Activated CD8-positive, alpha-beta memory T cell treated with anti-CD3 and anti-CD28 coated beads, Interleukin-2, amount 50 U/mL, for 1 hour (primary cell): ENCODE measurements around the gene EBI3.
A peak's percentile ranks its signal among the peaks of the same experiment; 100 is the strongest.
"Not testable (repeated sequence)": the region's sequence is repeated elsewhere in the genome, so short reads cannot be mapped to it uniquely, and the experiment has no call there.

ENCODE experiments used
- DNase-seq: peaks from one replicate; pipeline ENCODE4 v3.0.0-alpha.2; 2020; ENCODE audit errors: extremely low read depth

EBI3 gene

DNA sequence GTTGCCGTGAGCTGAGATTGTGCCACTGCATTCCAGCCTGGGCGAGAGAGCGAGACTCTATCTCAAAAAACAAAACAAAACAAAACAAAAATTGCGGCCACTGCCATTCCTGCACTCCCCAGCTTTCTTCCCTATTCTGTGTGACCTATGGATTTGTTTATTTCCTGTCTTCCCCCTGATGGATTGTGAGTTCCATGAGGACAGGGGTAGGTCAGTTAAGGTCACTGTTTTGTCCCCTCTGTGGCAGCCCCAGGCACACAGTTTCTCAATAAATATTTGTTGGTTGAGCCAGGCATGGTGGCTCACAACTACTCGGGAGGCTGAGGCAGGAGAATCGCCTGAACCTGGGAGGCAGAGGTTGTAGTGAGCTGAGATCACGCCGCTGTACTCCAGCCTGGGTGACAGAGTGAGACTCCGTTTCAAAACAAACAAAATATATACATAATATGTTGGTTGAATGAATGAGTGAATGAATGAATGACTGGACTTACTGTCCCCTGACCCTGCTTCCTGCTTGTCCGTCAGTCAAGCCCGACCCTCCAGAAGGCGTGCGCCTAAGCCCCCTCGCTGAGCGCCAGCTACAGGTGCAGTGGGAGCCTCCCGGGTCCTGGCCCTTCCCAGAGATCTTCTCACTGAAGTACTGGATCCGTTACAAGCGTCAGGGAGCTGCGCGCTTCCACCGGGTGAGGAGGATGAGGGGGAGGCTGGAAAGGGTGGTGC is 5.0 kb downstream of the EBI3 start:
- no peak for DNase-seq

DNA sequence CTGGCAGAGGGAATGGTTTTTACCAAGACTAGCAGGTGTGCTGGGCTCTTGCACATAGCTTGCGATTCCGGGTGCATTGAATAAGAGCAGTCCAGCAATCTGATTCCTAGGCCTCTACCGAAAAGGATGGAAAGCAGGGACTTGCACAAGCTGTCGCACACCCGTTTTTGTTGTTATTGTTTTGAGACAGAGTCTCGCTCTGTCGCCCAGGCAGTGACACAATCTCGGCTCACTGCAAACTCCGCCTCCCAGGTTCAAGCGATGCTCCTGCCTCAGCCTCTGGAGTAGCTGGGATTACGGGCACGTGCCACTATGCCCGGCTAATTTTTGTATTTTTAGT is 5.5 kb downstream of the EBI3 start:
- DNase-seq: no peak

GRCh38 chr19:4237510-4237909 is 8.2 kb downstream of the EBI3 start:
- not testable (repeated sequence) for DNase-seq

GRCh38 chr19:4238831-4239230 is 9.5 kb downstream of the EBI3 start:
- DNase-seq: no peak

DNA sequence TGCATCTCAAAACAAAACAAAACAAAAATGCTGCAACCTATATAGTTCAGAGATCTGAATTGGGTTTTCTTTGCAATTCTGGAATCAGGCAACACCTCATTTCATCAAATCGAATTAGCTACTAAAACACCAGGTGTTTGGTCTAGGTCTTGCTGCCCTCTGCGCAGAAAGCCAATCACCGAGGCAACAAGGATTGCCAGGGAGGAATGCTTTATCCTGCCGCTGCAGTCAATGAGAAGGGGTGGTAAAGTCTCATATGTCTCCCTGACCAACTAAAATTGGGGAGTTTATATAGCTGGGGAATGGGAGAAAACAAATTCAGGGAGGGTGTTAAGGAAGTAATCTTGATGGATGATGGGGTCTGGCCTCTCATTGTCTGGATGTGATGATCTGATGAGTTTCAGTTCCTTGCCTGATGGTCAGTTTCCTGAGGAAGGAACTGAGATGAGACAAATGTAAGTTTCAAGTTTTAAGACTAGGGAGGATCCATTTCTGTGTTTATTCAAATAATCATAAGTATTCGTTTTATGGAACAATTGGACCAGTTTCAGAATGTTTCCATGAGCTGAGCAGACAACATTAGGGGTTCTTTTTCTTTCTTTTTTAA is 12.6 kb downstream of the EBI3 start:
- no peak for DNase-seq

- DNase-seq: not testable (repeated sequence)
Measured at GRCh38 chr19:4245938-4246337, 16.6 kb downstream of the EBI3 start.

DNA sequence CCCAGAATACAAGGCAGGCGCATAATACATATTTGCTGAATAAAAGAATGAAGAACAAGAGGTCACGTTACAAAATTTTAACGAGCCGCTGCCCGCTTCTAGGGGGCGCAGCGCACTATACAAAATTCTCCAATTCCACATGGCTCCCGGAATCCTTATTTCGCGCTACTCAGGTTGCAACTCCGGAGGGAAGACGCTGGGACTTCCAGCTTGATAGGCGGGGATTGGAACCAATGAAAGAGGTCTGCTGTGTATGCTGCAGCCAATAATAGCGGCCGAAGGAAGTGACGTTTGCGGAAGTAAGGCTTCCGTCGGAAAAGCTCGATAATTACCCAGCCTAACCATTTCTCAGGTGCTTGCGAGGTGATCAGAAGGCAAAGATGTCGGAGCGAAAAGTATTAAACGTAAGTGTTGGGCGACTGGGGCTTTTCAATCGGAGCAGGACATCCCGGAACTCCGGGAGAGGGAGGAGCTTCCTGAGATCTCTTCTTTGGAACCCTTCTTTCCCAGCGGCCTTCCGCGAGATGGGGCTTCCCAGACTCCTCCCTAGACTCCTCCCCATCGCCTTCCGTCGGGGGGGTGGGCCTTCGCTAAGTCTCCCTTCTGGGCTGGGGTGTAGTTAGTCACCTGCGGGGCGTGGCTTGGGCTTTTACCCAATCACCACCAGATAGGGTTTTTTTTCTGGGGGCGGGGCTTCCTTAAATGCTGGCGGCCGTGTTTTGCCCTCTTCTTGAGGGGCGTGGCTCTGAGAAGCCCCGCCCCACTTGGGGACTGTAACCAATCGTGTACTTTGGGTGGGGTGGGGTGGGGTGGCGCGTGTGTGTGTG is 17.7 kb downstream of the EBI3 start, which contains the start of gene YJU2:
Gene YJU2, plus strand, starts transcription at position 314 of the 827 bp plus-strand sequence. Its CDS starts 67 bp downstream, at position 381.
- peak; percentile 98 for DNase-seq

DNA sequence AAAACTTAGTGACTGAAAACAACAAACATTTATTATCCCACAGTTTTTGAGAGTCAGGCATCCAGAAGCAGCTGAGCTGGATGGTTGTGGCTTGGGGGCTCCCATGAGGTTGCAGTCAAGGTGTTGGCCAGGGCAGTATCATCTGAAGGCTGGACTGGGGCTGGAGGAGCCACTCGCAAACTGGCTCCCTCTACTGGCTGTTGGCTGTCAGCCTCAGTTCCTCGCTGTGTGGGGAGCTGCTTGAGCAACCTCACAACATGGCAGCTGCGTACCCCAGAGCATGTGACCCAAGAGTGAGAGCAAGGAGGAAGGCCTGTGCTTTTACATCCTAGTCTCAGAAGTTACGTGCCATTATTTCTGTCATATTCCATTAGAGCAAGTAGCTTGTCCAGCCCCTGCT is 27.2 kb downstream of the EBI3 start:
- DNase-seq: no peak

- DNase-seq: no peak
Measured at GRCh38 chr19:4257025-4257424, 27.7 kb downstream of the EBI3 start.

DNA sequence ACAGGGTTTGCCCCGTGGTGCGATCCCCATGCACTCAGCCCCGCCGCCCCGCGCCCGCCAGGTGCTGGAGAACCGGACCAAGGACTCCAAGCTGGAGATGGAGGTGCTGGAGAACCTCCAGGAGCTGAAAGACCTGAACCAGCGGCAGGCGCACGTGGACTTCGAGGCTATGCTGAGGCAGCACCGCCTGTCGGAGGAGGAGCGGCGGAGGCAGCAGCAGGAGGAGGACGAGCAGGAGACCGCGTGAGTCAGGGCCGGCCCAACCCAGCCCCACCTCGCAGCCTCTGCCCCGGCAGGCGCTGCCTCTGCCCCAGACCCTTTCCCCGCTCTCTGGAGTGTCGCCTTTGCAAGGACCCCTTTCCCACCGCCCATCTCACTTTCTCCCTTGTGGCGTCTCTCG is 28.9 kb downstream of the EBI3 start:
- DNase-seq: no peak

DNA sequence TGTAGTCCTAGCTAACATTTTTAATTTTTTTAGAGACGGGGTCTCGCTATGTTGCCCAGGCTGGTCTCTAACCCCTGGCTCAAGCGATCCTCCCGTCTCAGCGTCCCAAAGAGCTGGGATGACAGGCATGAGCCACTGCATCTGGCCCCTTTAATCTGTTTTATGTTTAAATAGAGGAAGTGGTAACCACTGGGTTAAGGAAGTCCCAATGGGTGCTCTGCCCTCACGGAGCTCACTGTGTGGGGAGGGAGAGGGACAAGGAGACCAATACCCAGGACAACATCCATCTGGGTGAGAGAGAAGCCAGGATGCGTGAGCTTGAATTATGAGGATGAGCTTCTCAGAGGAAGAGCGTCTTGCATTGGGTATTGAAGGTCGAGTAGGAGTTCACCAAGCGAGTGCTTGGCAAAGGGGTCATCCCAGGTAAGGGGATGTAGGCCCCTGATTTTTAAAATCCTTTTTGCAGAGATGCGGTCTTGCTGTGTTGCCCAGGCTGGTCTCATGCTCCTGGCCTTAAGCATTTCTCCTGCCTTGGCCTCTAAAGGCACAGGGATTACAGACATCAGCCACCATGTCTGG is 31.4 kb downstream of the EBI3 start:
- DNase-seq: no peak

DNA sequence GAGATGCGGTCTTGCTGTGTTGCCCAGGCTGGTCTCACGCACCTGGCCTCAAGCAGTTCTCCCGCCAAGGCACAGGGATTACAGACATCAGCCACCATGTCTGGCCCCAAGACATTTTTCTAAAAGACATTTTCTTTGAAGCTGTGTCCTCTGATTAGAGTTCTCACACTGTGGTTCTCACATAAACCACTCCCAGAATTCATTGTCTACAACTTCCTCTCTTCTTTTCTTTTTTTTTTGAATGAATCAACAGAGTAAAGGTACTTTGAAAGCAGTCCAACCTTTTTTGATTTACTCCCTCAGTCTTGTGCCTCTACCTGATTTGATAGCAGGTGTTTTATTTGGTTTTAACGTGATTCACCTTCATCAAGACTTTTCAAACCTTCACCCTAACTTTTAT is 35.5 kb downstream of the EBI3 start:
- no peak for DNase-seq

- no peak for DNase-seq
Measured at GRCh38 chr19:4266253-4267000, 37.1 kb downstream of the EBI3 start.

DNA sequence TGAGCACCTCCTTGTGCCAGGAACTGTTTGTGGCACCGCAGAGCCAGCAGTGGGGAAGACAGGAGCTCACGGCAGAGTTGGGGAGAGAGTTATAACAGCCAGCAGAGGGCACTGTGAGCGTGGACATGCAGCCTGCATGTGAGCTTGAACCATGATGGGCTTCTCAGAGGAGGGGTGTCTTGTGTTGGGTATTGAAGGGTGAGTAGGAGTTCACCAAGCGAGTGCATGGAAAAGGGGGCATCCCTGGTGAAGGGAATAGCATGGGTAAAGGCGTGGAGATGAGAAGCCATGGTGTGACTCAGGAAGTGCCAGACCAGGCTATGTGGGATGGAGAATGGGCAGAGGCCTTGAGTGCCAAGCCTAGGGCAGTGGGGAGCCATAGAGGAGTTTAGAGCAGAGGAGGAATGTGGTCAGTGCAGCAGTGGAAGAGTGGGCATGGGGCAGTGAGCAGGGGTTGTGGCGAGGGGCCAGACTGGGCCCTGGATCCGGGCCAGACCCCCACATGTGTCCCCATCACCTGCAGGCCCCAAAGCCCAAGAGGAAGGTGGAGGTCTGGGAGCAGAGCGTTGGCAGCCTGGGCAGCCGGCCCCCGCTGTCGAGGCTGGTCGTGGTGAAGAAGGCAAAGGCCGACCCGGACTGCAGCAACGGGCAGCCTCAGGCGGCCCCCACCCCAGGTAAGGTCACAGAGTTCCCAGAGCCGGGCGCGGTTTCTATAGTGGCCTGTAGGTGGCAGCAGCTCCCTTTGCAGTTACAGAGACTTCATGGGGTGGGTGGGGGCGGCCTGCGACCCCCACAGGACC is 38.0 kb downstream of the EBI3 start:
- DNase-seq: peak; percentile 13

DNA sequence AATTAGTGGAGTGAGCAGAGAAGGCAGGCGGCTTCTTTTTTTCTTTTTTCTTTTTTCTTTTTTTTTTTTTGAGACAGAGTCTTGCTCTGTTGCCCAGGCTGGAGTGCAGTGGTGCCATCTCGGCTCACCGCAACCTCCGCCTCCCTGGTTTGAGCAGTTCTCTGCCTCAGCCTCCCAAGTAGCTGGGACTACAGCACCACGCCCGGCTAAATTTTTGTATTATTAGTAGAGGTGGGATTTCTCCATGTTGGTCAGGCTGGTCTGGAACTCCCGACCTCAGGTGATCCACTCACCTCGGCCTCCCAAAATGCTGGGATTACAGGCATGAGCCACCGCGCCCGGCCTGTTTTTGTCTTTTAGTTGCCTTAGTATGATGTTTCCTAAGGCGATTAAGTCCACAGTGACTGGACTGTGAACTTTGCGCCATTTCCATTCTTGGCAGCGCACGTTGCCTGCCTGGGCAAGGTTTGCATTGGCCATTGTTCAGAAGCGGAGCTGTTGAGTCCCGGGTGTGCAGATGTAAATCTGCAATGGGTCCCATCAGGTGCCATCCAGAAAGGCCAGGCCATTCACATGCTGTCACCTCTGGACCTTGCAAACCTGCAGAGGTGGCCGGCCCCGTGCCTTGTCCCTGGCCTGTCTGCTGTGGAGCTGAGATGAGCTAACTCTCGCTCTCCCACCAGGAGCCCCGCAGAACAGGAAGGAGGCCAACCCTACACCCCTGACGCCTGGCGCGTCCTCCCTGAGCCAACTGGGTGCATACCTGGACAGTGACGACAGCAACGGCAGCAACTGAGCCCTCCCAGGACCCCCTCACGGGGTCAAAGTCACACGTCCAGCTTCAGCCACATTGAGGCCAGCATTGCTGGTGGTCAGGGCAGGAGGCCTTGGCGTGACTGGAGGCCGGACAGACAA is 38.8 kb downstream of the EBI3 start:
- DNase-seq: no peak

- no peak for DNase-seq
Measured at GRCh38 chr19:4268816-4269430, 39.6 kb downstream of the EBI3 start.

GRCh38 chr19:4272894-4273293 is 43.6 kb downstream of the EBI3 start:
- no peak for DNase-seq

DNA sequence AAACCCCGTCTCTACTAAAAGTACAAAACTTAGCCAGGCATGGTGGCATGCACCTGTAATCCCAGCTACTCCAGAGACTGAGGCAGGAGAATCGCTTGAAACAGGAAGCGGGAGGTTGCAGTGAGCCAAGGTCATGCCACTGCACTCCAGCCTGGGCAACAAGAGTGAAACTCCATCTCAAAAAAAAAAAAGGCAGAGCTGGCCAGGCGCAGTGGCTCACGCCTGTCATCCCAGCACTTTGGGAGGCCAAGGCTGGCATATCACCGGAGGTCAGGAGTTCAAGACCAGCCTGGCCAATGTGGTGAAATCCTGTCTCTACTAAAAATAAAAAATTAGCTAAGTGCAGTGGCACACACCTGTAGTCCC is 45.0 kb downstream of the EBI3 start:
- DNase-seq: not testable (repeated sequence)

- no peak for DNase-seq
Measured at GRCh38 chr19:4277191-4277696, 47.9 kb downstream of the EBI3 start.
